NCI-H2171 (cell line): ENCODE results near the gene PIAS3.
"Not testable (repeated sequence)": the region's sequence is repeated elsewhere in the genome, so short reads cannot be mapped to it uniquely, and the experiment has no call there.

Source experiments
- DNase-seq: peaks from one replicate; lab custom pipeline; 2025; lab: John Stamatoyannopoulos, UW

Gene PIAS3

DNA sequence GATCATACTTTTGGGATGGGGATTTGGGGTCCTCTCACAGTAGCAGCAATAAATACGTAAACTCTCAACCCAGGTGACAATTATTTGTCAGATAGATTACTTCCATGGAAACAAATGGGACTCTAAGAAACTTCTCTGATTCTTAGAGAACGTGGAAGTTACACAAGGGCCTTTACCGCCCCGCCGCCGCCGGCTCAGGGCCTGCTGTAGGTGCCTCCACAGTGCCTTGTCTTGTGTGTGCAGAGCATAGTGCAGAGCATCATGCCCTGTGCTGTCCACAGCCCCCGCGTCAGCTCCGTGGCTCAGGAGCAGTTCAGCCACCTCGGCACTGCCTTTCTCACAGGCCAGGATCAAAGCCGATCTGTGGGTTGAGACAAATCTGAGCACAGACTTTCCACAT, 15.8 kb upstream of the PIAS3 start:
- DNase-seq, result no peak

DNA sequence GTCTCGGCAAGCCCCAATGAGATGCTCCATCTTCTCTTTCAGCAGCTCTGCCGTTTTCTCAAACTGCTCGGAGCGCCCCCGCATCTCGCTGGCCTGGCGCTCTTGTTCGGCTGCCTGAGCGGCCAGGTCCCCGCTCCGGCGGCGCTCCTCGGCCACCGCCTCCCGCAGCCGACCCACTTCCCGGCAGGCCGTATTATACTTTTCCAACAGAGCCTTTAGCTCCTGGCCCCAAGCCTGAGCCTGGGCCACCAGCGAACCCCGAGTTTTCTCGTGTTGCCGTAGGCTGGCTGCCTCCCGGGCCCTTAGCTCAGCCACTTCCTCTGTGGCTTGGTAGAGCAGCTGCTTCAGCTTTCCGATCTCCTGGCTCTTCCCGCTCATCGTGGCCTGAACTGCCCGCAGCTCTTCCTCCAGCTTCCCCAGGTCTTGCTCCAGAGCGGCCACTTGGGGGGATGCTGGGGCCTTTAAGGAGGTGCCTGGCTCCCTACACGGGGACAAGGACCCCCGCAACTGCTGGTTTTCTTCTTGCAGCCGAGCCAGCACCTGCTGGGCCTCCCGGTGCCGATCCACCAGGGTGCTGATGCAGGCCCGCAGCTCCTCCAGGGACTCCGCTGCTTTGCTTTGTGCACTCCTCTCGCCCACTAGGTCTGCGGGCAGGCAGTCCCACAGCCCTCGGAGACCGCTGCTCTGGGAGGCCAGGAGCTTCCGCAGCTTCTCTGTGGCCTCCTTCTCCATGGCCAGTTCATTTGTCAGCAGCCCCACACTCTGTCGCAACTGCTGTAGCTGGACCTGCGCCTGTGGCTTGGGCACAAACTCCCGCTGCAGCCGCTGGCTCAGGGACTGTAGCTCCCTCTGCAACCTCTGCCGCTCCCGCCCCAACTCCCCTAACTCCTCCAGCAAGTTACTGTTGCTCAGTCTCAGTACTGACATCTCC, 13.4 kb upstream of the PIAS3 start:
- DNase-seq, result no peak

DNA sequence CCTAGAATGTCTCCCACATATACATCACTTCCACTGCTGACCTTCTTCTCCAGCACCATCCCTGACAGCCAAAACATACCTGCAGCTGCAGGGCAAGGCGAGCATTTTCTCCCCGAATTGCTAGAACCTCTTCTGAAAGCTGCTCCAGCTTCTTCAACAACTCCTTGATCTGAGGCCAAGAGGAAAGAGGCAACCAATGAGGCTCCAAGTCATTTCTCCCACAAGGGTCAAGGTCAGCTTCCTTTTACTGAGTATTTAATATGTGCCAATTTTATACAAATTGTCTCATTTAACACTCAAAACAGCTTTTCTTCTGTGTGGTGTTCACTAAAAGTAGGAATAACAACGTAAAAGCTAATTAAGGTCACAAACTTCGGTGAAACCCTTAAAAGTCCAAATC, 9.4 kb upstream of the PIAS3 start:
- no peak for DNase-seq

DNA sequence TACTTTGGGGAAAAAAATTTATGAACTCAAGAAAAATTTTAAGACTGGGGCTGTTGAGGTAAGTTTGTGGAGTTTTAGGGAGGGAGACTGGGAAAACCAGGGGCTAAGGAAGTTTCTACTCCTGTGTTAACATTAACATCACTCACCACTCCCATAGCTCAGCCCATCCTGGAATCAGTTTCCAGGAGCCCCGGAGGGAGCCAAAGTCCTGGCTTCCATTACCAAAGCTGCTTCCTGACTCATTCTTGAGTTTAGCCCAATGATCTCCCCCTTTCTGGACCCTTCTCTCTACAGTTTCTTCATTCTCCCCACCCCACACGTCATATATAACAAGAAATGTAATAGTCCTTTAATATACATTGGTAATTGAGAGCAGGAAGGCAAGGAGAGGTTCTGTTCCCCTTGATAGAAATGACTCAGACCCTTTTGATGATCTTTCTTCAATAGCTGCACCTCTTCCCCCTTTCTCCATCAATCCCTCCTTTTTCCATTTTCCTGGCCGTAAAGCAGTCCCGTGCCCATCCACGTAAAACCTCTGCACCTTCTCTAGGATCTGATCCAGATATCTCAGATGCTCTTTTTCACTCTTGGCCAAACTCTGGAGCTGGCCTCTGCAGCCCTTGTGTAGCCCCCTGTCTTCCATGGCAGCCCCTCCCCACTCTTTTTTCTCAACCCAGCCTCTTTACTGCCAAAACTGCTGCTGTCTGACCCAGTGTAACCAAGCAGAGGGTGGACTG, 4.6 kb upstream of the PIAS3 start:
- no peak for DNase-seq

DNA sequence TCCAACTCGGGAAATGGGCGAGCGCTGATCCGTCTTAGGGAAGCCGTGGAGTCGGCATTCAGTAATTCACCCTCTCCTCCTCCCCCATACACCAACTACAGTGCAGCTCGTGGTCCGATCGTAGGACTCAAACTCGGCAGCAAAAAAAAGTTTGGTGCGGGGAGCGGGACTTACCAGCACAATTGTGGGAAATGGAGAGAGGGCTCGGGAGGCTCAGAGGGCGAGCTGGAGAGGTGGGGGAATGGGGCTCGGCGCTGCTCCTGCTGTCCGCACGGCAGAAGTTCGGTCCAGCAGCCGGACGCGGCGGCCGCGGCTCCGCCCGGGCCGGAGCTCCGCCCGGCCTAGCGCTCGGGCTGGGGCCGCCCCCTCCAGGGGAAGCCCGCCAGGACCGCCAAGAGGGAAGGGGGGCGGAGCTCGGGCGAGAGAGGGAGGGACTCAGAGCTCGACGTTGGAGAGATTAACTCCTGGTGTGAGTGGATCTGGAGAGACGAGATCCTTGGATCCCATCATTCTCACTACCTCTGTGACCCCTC, 676 bp upstream of the PIAS3 start:
- peak; percentile 60 for DNase-seq

DNA sequence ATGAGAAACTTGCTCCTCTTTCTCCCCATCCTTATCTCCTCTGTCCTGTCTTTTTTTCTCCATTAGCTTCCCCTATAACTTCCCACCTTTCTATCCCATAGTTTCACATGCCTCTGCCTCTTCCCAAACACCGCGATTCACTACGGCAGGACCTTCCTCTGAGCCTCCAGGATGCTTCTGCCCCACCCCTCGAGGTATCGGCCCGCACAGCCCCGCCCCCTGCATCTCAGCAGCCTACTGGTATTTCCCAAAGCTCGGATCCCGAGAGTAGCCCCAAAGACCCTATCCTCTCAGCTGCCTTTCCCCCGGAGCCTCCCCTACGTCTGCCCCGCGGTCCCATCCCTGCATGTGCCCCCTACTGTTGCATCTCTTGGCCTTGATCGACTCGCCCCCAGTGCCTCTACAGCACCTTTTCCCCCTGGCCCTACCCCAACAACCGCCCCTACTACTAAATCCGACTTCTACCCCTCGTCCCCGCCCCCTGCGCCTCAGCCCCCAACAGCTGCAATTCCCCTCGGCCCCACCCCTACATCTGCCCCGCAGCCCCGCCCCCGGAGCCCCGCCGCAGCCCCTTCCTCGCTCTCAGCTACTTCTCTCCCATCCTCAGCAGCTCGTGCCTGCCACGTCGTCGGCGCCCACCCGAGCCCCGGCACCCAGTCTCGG, 512 bp downstream of the PIAS3 start:
- DNase-seq, result peak; percentile 74

DNA sequence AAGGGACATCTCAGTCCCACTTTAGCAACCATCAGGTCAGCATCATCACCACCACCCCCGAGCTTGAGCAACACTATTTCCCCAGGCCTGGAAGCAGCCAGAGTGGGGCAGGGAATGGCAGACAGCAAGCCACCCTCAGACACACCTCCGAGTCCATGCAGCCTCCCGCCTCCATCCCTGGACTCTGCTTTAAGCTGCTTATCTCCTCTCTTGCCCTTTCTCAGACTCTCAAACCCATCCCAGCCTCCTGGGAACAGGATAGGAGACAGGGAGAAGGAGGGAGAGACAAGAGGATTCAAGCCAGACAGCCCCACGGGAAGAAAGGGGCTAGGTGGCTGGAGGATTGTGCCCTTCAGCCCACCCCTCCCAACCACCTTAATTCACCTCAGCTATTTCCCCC, 1.7 kb downstream of the PIAS3 start:
- no peak for DNase-seq

DNA sequence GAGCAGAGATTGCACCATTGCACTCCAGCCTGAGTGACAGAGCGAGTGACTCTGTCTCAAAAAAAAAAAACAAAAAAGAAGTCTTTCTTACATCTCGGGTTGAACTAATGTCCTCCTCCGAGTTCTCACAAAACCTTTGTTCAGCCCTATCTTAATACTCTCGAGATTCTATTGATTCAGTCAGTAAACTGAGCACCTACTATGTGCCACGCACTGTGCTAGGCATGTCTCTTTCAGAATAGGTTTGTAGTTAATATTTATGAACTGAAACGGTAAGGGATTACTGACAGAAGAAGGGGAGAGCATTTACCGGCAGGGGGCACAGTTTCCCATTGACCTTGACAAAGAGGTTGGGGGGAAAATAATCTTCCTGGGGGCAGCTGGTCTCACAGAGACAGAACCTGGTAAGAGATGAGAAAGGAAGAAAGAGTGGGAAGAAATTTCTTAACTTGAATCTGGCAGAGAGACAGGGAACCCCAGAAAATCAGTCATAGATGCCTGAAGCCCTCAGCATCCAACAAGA, 3.4 kb downstream of the PIAS3 start:
- DNase-seq, result no peak

DNA sequence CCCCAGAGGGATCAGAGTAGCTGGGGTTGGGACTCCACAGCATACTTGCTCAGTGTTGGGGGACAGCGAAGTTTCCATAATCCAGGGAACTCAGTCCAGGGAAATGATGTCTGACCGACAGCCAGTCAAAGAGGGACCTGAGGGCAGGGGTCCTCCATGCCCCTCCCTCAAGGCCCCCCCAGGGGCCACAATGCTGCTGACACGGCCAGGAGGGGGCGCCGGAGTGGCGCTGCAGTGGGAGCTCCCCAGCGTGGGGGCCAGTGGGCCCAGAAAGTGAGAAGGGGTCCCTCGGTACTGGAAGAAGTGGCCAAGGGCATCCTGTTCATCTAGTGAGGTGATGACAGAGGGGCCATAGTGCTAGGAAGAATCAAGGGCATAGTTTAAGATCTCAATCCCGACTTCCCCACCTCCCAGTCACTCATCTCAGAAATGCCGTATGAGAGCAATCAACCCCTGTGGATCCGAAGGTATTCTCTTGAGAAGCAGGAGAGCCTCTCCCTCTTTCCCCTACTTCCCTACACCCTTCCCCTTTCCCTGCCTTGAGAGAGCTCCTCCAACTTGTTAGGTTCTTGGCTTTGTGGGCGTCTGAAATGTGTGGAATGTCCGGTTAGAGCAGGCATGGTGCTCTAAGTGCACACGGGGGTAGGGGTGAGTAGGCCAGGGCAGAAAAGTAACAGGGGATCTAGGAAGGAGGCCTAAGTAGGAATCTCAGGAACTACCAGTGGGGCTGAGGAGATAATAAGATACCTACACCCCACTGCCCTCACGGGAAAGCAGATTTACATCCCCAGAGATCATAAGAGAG, 9.3 kb downstream of the PIAS3 start:
- DNase-seq, result no peak

DNA sequence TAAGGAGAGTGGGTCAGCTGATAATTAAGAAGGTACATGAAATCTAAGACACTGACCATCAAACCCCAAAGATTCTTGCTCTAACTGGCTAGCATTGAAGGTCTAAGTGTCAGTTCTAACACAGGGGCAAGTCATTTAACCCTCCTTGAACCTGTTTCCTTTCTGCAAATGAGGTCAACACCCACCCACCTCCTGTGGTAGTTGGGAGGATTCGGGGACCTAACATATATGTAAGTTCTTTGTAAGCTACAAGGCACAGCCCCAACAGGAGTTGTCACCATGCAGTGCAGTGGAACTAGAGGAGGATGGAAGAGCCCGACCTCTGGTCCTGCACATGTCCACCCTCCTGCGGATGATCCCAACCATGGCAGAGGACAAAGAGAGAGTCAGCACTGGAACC, 11.1 kb downstream of the PIAS3 start:
- DNase-seq, result no peak

DNA sequence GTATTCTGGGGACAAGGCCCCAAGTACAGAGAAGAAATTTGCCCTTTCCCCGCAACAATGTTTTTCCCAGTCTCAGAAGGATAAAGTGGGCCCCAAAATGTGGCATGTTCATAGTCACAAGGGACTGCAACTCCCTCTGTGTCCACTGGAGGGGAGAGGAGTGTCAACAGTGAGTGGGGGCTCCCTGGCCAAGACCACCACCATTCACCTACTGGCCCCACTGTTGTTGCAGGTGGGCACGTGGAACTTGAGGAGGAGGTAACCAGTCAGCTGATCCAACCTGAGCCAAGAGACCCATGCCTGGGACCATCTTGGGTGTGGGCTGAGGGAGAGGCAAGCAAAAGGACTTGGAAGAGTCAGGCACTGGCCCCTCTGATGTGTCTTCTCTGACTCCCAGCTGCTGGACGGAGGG, 12.7 kb downstream of the PIAS3 start:
- DNase-seq, result no peak

DNA sequence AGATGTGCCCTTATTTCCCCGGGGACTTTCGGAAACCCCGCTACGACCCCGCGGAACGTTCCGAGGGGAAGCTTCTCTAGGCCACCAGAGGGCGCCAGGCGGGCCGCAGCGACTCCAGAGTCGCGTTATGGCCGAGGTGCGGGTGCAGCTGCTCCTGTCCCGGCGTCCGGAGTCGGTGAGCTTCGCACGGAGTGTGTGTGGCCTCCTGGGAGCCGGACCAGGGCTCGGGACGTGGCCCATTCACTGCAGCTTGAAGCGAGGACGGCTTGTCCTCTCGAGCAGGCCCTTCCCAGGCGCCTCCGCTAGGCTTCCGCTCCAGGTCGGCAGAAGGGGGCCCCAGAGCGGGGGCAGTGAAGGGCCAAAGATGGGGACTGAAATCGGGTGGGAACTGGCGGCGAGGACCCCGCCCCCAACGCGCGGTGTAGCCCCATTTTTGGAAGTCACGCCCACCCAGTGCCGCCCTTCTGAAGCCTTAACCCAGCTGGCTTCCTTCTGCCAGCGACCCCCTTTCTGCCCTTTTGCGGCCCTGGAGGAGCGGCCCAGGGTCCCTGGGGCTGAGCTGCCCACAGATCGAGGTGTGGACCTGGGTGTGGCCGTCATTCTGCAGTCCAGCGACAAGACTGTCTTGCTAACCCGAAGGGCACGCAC, 13.2 kb downstream of the PIAS3 start, which contains the start of gene NUDT17:
Gene NUDT17, plus strand, starts transcription at position 117 of the 648 bp plus-strand sequence. Its CDS starts 11 bp downstream, at position 128.
- DNase-seq, result peak; percentile 62

DNA sequence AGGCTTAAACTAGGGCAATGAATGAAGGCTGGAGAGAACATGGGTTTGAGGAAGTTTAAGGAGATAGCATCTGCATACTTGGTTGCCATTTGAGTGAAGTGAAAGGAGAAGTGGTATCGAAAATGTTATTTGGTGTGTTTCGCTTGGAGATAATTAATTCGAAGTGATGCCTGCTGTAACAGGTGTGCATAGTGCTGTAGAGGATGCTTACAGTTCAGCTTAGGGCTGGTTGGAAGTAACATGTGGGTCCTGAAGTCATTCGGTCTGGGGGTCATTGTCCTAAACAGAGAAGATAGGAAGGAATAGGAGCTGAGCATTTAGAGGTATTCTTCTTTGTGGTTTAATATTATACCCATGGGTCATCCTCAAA, 13.8 kb downstream of the PIAS3 start:
- no peak for DNase-seq

DNA sequence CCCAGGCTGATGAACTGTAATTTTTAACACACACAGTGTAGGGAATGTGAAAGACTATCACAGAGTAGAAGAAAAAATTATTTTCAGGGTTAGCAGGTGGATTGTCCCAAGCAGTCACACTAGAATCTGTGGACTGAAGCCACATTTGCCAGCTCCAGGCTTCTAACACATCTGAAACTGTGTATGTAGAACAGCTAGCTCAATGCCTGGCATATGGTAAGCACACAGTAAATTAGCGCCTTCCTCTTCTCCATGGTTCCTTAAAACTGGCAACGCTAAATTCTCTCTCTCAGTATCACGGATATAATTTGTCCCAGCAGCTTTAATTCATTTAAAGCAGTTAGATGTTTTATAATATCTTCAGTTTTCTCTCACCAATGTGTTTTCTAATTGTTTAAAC, 15.8 kb downstream of the PIAS3 start:
- DNase-seq, result no peak

DNA sequence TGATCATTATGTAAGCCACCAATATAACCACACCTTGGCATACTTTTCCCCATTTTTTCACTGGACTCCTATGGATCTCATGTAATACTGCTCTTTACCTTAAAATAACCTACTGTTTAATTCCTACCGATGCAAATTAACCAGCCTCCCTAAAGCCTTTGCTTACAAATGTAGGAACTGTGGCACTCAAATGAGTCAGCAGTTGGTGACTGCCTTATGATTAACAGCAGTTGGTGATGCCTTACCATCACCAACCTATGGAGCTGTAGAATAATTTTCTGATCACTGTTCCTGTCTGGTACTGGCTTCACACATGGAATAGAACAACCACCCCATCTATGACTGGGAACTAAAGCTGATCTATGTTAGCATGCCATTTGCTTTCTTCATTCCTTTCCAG, 21.2 kb downstream of the PIAS3 start:
- DNase-seq, result no peak

DNA sequence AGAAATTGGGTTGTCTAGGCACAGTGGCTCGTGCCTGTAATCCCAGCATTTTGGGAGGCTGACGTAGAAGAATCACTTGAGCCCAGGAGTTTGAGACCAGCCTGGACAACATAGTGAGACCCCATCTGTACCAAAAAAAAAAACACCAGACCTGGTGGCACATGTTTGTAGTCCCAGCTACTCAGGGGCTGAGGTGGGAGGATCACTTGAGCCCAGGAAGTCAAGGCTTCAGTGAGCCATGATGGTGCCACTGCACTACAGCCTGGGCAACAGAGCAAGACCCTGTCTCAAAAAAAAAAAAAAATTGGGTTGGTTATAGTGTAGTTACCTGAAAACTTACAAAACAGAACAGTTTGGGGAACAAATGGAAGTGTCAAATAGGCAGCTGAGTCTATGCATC, 28.1 kb downstream of the PIAS3 start:
- not testable (repeated sequence) for DNase-seq

DNA sequence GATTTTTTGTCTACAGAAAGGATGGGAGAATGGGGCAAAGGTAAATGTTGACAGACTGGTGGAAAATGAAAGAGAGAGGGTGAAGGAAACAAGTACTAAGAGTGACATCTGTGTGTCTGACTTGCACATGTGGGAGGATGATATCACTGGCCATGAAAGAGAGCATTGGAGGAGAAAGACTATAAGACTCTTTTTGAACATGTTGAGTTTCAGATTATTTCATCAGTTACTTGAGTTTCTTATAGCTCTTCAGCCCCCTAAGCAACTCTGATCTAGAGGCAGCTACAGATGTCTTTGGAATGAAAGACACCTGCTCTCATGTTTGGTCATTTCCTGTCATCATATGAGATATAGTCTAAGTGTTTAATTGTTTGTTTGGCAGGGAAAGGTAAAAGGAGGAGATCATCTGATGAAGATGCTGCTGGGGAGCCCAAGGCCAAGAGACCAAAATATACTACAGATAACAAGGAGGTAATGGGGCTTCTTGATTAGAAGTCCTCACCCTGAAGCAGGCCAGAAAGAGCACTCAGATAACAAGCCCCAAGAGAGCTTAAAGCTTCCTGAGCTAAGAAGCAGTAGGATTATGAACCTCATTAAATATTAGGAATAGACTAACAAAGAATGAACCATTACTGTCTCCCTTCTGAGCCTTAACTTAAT, 30.4 kb downstream of the PIAS3 start:
- DNase-seq, result no peak

DNA sequence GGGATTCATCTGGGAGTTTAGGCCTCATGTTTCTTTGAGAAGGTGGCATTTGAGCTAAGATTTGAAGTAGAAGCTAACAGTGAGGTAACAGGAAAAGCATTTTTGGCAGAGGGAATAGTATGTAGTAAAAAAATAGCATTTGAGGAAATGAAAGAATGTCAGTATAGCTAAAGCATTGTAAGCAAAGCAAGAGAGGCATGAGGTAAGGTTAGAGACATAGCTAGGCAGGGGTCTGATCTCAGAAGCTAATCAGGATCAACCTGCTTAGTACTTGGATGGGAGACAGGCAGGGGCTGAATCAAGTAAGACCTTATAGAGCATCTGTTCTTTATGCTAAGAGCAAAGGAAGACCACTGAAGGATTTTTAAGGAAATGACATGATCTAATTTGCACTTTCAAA, 30.9 kb downstream of the PIAS3 start:
- DNase-seq, result no peak

DNA sequence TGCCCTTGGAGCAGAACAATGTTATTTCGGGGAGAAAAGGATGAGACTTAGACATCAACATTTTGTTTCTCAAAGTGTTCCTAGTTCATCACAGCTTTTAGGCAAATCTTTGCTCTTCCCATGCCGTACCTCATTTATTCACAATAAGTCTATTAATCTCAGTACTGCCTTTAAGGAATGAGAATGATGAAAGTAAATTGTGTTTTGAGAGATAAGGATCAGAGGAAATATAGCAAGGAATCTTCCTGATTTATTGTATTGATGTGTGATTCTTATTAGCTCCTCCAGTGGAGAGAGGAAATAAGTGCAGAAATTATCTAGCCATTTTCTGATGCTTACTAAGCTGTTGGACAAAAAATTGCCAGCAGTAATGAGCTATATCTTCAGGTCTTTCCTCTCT, 32.9 kb downstream of the PIAS3 start:
- no peak for DNase-seq

DNA sequence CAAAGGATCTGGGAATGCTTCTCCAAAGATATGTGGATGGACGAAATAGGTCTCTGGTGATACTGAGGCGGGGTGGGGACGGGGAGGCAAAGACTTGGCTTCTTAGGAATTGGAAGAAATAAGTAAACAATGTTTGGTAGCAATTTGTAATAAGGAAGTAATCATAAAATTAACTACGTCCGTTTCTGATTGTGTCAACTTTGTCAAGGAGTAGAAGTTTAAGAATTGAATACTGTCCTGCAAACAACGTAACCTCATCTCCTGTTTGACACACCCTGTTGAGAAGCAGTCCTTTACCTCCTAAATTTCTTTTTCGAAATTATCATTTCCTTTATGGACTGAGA, 34.4 kb downstream of the PIAS3 start:
- DNase-seq, result no peak
